HG03354 (cell line): ENCODE results near the gene STIM1.

Experiments used
- ATAC-seq: cut with Tn5 transposase; IDR thresholded peaks from one replicate; pipeline ENCODE4 v1.9.1; 2021; ENCODE audit warnings: mild to moderate bottlenecking; ENCODE audit not compliant: unreplicated experiment, poor library complexity, severe bottlenecking

The STIM1 gene

GRCh38 chr11:4072668-4073285 lies 217.3 kb downstream of the STIM1 start:
- ATAC-seq: peak; percentile 78

- no peak for ATAC-seq
Observed at GRCh38 chr11:4074266-4074665, 218.8 kb downstream of the STIM1 start.

GRCh38 chr11:4076774-4077173 lies 221.3 kb downstream of the STIM1 start:
- ATAC-seq: no peak

GRCh38 chr11:4083198-4083597 lies 227.7 kb downstream of the STIM1 start:
- no peak for ATAC-seq

GRCh38 chr11:4084406-4085125 lies 229.1 kb downstream of the STIM1 start:
- no peak for ATAC-seq

GRCh38 chr11:4085575-4085974 lies 230.1 kb downstream of the STIM1 start:
- no peak for ATAC-seq

- ATAC-seq: no peak
Observed at GRCh38 chr11:4086575-4087353, 231.3 kb downstream of the STIM1 start.

GRCh38 chr11:4087551-4087950 lies 232.1 kb downstream of the STIM1 start:
- no peak for ATAC-seq

GRCh38 chr11:4090258-4090657 lies 234.8 kb downstream of the STIM1 start:
- ATAC-seq: no peak

GRCh38 chr11:4092026-4092425 lies 236.6 kb downstream of the STIM1 start:
- no peak for ATAC-seq

GRCh38 chr11:4093519-4094347 lies 238.3 kb downstream of the STIM1 start:
- ATAC-seq: no peak

- ATAC-seq: peak; percentile 97
Observed at GRCh38 chr11:4094348-4095291, 239.2 kb downstream of the STIM1 start, which contains the start of gene RRM1. Gene RRM1 (plus strand): TSS chr11:4094799. CDS start chr11:4095013, 214 bp downstream.

GRCh38 chr11:4095509-4096230 lies 240.2 kb downstream of the STIM1 start:
- ATAC-seq: no peak

GRCh38 chr11:4098026-4098621 lies 242.7 kb downstream of the STIM1 start:
- ATAC-seq: no peak

GRCh38 chr11:4102711-4103110 lies 247.2 kb downstream of the STIM1 start:
- no peak for ATAC-seq

- ATAC-seq: no peak
Observed at GRCh38 chr11:4103269-4103668, 247.8 kb downstream of the STIM1 start.

- ATAC-seq: no peak
Observed at GRCh38 chr11:4105916-4106315, 250.5 kb downstream of the STIM1 start.

- no peak for ATAC-seq
Observed at GRCh38 chr11:4111834-4112233, 256.4 kb downstream of the STIM1 start.
